Gastroesophageal sphincter (tissue), 3 donors: ENCODE measurements around the gene HPS3.

ENCODE experiments used
- EP300 ChIP-seq: sonication (generic); formaldehyde crosslinking; IDR thresholded peaks from one replicate; pipeline ENCODE4 v1.6.1; 2017; ENCODE audit warnings: antibody characterized with exemption, mild to moderate bottlenecking
- TF ChIP-seq, protein P1 (sequence below), 4 experiments: fragments of 200-600 bp in 2 of 4; fragments of 450-650 bp in 2 of 4; sonication (generic) in 1 of 4; IDR thresholded peaks; one replicate each; pipeline ENCODE4 v1.5.1; 2017 to 2019; ENCODE audit warnings: antibody characterized with exemption in 4 of 4, mild to moderate bottlenecking in 2 of 4, moderate library complexity in 2 of 4

DNA sequence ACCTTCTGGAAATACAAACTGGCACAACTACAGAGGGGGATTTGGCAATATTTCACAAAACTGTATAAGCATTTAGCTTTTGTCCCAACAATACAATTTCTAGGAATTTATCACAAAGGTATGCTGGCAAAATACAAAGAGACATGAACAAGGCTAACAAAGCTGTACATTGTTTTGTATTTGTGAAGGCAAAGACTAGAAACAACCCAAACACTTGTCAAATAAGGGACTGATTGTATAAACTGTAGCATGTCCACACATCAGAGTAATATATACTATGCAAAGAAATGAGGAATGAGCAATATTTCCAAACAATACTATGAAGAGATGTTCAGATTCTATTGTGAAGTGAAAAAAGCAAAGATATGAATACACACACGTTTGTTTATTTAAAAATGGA, 65.8 kb downstream of the HPS3 start:
- TF ChIP-seq, protein P1, sequence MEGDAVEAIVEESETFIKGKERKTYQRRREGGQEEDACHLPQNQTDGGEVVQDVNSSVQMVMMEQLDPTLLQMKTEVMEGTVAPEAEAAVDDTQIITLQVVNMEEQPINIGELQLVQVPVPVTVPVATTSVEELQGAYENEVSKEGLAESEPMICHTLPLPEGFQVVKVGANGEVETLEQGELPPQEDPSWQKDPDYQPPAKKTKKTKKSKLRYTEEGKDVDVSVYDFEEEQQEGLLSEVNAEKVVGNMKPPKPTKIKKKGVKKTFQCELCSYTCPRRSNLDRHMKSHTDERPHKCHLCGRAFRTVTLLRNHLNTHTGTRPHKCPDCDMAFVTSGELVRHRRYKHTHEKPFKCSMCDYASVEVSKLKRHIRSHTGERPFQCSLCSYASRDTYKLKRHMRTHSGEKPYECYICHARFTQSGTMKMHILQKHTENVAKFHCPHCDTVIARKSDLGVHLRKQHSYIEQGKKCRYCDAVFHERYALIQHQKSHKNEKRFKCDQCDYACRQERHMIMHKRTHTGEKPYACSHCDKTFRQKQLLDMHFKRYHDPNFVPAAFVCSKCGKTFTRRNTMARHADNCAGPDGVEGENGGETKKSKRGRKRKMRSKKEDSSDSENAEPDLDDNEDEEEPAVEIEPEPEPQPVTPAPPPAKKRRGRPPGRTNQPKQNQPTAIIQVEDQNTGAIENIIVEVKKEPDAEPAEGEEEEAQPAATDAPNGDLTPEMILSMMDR (IDR thresholded peaks at IDR 0.05) = no peak
- TF ChIP-seq EP300 = no peak
